ENCODE measurements around the gene NANOGP8. TPM values are rescaled to one million over a fixed set of nuclear protein-coding genes. Genes with fewer than 3 reads are reported as not detected.
"Not testable (repeated sequence)": the region's sequence is repeated elsewhere in the genome, so short reads cannot be mapped to it uniquely, and the experiment has no call there.

NANOGP8 gene, protein sequence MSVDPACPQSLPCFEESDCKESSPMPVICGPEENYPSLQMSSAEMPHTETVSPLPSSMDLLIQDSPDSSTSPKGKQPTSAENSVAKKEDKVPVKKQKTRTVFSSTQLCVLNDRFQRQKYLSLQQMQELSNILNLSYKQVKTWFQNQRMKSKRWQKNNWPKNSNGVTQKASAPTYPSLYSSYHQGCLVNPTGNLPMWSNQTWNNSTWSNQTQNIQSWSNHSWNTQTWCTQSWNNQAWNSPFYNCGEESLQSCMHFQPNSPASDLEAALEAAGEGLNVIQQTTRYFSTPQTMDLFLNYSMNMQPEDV
- not detected for total RNA-seq

DNA sequence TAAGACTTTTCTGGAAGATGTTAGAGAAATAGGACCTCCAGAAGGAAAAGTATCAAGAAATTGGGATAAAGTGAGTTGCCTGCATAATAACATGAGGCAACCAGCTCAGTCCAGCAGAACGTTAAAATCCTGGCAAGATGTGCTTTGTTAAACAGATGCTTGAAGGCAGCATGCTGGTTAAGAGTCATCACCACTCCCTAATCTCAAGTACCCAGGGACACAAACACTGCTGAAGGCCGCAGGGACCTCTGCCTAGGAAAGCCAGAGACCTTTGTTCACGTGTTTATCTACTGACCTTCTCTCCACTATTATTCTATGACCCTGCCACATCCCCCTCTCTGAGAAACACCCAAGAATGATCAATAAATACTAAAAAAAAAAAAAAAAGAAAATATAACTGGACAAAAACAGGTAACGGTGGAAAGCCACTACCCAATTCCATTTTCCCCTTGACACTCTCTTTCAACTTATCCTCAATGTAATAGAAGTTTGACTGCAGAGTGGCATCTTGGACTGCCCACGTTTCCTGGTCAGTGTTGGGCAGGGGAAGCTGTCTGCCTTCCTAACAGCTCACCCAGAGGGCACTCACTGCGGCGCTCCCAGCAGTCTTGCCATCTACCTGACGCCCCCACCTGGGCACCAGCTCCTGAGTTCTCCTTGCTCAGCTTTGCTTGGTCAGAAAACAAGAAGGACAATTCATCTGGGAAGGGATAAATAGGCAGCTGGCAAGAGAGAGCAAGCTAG lies at the start of gene NANOGP8:
NANOGP8 (minus strand) TSS at position 120 of the 744 bp plus-strand sequence. CDS start 185 bp downstream, outside the sequence.
- not testable (repeated sequence) for DNase-seq

DNA sequence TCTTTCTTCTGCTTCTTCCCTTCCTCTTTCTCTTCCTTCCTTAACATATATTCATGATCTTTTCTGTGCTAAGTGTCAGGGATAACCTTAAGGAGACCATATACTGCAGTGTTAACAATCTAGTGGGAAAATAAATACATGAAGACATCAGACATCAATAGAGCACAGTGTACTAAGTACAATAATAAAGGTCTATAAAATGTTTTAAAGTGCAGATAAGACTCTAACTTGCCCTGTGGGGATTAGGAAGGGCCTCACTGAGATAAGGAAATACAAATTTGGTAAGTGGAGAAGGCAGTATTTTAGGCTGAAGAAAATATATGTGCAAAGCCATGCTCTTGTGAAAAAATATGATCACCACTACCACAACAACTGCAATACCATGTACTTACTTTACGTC lies 49.2 kb upstream of the NANOGP8 start:
- DNase-seq, result no peak

DNA sequence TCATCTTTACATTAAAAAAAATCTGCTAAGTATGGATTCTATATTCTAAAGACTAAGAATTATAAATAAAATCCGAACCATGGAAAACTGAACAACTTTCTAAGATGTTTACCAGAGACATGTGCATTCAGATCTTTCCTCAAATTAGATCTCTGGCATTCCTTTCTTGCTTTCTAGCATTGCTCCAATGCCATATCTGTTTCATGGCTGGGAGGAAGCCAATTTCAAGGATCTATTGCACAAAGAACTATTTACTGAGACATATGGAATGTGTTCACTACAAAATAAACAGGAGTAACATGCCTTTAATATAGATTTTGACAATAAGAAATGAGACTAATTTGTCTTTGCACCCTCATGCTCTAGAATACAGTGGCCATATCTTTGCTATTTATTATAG lies 45.1 kb upstream of the NANOGP8 start:
- peak; percentile 16 for DNase-seq

DNA sequence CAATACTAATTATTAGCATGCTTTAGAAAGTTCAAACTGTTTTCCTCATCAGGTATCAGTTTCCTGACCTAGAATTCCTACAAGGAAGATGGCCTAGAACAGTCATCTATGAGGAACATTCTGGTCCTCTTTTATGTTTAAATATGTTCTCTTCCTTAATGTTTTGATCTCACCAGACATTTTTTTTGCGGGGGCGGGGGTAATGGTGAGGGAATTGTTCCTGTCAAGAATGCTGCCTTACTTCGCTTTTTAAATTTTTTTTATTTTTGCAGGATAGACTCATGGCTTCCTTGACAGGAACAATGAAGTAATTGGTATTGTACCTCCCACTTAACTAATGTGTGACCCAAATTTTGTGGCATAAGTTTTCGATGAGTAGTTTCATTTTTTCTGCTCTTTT lies 44.3 kb upstream of the NANOGP8 start:
- no peak for DNase-seq

DNA sequence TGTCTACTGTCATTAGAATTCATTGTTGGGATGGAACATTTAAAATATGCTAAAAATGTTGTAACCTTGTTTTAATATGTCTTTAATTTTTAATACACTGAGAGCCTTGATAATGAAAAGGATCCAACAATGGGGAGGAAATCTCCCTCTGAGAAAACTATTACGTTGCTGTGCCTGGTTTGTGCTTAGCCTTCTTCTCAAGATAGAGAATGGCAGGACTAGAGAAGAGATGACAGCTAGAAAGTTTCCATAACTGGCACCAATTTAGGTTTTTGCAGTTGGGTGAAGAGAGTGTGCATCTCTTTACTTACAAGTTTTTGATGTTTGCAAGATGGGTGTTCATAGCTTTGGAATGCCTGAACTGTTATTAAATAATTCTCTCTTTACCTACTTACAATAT lies 42.6 kb upstream of the NANOGP8 start:
- no peak for DNase-seq

DNA sequence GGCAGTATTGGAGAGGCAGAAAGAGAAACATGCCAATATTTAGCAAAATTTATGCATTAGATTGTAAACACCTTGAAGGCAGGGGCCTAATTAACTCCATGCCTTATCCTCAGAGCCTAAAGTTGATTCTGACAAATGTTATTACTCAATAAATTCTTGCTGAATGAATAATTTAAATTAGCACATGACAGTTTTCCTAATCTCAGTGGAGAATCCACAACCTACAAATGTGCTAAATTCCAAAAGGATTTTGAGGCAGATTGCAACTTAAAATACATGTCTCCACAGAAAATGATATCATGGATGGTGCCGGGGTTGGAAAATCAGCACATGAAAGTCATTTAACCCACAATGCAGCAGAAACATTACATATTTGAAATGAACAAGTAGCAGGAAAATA lies 41.1 kb upstream of the NANOGP8 start:
- no peak for DNase-seq

DNA sequence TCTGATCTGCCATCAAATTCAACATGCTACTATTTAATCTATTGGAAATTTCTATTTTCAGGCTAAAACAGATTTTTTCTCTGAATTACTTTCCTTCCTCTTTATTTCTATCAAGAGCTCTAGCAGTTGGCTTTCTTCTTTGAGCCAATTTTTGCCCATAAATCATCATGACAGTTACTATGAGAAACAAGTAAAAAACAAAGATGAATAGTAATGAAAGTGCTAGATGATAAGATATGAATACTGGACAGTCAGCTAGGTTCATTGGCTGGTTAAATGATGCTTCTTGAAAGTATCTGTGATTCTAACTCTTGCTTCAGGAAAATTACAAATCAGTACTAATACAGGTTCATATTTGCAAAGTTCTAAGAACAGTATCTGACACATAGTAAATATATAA lies 38.6 kb upstream of the NANOGP8 start:
- no peak for DNase-seq

DNA sequence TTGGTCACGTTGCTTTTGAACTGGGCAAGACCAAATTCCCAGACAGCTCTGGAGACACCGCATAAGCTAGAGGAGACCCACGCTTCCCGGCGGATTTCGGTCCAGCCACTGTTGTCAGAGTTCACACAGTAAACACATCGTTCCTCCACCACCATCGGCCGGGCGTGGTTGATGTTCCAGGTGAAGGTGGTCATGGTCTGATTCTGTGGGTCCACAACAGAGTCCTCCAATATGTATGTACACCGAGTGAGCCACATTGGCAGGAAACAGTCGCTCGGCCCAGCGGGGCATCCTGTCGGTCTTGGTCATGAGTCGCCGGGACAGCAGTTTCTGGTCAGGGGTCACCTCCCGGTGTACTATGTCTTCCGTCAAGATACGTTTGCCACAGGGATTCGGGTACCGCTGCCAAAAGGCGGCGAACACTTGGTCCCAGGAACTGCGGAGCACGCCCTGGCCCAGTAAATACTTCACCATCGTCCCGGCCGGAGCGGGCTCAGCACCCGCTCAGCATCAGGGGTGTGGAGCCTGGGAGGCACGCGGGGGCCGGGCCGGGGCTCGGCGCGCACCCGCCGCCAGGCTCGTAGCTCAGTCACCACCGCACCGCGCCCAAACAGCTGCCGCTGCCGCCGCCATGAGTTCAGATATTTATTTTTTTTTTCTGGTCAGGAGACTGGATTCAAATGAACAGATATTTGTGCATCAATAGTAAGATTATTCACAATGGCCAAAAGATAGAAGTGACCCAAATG lies 36.7 kb upstream of the NANOGP8 start:
- no peak for DNase-seq

DNA sequence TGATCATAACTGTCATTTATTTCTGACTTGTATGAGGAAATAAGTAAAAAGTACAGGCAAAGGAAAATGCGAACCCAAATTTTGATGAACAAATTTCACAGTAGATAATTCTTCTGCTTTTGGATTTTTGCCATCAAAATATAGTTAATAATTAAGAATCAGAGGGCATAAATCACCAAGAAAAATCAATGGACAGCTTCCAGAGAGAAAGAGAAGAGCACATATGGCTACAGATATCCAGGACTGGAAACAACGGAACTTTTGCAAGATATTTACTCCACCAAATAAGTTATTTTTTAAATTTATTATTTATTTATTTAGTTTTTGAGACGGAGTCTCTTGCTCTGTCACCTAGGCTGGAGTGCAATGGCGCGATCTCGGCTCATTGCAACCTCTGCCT lies 35.1 kb upstream of the NANOGP8 start:
- DNase-seq, result no peak

DNA sequence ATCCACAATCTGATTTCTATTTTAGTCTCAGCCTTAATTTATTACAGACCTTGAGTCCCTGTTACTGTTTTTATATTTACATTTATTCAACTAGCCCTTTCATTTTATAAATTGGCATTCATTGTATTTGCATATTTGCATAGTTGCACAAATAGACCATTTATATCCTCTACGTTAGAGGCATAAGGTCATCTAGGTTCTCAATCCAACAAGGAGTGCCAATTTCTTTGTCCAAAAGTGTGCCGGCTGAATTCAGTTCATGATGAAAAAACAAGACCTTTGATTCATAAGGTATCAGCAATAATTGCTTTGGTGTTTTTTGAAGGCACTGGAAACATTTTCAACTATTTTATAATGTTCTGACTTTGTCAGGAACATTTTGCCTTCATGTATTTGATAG lies 33.9 kb upstream of the NANOGP8 start:
- DNase-seq, result no peak

DNA sequence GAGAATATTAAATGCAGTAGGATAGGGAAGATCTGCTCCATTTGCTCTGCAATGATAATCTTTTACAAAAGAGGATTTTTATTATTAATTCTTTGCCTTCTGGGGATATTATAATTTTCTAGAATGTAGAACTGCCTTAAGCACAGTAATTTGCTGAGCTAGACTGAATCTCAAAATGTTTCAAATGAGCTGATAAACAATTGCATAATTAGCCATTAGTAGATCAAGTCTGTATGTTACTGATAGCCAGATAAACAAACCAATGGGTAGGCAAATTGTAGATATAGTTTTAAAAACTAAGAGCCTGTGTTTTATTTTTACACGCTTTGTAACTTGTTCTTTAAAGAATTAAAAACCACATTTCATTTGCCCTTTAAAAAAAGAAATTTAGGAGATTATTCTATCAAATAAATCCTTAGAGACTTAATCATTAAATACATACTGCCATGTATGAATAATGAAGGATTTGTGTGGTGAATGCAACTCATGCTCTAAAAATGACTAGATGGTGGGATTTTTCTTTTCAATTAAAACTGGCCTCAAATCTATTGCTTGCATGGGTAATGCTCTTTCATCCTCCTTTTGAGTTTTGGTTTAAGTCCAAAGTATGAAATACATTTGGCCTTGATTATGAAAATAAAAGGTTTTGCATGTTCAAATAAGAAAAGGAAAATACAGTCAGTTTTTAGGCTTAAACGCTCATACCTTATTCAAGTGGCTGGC lies 32.6 kb upstream of the NANOGP8 start:
- DNase-seq, result peak; percentile 9

DNA sequence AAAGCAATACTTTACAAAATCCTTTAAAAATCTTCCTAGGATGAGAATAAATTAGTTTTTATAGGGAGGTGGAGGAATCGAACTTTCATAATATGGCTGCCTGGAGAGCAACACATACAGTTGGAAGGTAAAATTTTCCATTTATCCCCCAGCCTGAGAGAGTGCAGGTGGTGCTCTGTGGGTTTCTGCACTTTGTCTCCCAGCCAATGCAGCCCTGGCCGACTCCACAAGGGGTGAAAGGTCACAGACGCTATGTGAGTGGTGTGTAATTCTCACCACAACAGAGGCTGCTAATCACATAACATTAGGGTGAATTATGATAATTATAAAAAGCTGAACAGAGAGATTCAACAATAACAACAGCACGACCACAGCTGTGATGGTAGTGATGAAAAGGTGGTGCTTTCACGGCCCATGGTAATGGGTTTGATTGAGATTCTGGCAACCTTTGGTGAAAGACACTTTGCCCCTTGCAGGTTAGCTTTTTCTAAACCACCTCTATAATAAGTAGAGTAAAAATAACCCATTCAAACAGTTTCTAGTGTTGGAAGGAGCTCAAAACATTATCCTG lies 30.1 kb upstream of the NANOGP8 start:
- DNase-seq, result peak; percentile 9

DNA sequence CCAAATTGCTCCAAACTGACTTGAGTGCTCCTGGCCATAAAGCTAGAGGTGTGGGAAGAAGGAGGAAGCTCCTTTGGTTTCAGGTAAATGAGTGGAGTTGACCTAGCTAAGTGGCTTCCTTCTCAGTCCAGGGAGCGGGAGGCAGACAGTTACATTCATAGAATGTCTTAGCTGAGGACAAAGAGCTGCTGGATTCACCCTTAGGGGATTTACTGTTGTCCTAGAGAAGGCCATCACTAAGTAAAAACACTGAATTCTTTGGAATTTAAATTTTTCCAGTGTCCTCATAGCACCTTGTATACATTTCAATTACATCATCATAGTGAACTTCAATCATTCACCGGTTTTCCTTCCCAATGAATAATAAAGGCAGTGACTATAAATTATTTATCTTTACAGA lies 27.3 kb upstream of the NANOGP8 start:
- DNase-seq, result no peak

DNA sequence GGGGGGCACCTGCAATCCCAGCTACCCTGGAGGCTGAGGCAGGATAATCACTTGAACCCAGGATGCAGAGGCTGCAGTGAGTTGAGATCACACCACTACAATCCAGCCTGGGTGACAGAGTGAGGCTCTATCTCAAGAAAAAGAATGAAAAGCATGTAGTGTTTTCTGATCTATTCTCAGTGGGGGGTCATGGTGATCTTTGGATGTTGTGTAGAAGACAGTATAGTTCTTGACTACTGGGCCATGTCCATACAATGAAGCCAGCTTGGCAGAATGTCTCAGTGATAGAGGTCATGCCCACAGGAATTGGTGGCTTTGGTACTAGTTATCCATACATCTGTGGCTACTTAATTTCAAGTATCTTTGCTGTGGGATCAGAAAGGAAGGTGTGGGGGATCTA lies 26.8 kb upstream of the NANOGP8 start:
- DNase-seq, result no peak

DNA sequence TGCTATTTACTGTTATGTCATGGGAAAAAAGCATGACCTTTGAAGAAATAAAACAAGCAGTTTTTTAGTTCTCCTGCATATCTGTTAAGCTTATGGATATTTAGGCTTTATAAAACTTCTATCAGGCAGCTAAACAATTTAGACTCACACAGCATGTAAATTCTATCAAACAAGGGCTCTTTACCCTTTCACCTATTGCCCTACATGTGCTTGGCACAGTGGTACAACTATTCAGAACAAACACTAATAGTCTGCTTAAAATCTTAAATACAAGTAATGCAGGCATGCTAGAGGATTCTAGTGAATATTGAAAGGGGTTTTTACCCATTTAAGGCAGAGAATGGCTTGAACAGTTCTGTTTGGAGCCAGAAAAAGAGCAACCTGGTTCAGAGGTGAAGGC lies 23.4 kb upstream of the NANOGP8 start:
- no peak for DNase-seq

DNA sequence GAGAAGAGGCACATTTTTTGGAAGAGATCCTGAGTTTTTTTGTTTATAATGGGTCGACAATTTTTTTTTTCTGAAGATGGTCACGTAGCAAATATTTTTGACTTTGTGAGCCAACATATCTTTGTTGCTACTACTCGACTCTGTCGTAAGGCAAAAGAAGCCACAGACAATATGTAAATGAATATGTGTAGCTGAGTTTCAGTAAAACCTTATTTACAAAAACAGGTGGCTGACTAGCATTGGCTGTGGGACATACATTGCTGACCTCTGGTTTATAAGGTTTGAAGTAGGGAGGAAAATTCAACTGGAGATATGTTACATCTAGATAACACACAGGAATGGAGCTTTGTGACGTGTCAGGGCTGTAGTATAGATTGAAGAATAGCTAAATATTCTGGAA lies 22.5 kb upstream of the NANOGP8 start:
- no peak for DNase-seq

DNA sequence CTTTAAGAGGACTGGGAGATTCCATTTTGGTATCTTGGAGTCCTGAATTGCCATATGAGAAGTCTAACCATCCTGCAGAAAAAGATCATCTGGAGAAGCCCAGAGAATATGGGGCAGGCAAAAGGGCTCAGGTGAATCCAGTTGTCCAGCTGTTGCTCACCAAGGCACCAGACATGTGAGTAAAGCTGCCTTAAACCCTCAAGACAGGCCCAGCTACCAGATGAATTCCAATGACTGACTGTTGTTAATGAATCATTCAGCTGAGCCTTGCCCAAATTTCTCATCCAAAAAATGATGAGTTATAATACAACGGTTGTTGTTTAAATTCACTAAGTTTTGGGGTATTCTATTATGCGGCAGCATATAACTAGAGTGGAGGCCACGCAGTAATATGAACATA lies 22.0 kb upstream of the NANOGP8 start:
- DNase-seq, result no peak

DNA sequence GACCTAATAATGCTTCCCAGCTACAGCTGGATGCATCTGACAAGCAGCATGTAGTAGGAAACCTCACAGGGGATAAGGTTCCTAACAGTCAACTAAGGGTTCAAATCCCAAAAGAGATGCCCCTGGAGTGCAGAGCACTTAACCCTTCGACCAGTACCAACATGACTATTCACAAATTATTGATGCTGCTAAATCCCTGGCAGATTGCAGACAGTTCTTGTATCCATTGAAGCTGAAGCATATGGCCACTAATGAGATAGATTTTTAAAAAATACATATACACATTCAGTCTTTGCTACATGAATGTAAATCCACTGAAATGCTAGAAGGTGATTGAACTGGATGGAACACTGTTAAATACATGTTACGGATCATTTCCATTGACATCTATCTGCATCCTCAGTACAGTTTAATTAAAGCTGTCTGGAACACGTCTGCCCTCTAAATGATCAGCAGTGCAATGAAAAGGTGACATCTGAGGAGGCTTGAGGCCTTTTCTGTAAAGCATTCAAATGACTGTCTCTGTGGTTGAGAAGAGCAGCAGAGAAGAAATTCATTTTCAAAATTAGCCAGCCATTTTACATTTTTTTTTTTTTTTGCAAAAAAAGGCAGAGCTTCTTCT lies 19.5 kb upstream of the NANOGP8 start:
- no peak for DNase-seq

DNA sequence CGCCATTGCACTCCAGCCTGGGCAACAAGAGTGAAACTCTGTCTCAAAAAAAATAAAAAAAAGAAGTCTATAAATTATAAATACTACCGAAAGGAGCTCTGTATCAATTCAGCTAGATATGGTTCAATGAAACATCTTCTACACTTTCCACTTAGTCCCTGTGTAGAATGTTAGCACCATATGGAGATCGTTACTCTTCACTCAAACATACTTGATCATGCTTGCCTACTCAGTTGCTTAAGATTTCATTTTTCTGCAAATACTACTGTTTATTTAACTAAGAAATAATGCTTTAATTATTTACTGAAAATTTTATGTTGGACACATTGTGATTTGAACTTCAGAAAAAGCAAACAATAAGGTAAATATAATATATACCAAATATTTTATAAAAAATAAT lies 17.1 kb upstream of the NANOGP8 start:
- DNase-seq, result no peak

DNA sequence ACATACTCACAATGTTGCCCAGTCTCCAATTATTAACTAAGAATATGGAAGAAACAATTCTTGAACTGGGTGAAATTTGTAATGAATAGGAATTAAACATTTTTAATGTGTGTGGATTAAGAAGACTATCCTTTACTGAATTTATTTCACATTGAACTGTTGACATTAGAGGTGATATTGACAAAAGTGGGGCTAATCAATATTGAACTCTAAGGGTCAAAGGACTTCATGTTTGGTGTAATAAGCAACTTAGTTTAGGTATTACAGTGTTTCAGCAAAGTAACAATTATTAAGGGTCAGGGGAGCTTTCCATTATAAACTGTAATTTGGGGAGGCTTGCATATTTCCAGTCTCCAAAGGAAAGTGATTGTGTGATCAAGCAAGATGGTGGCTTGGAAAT lies 16.2 kb upstream of the NANOGP8 start:
- no peak for DNase-seq

DNA sequence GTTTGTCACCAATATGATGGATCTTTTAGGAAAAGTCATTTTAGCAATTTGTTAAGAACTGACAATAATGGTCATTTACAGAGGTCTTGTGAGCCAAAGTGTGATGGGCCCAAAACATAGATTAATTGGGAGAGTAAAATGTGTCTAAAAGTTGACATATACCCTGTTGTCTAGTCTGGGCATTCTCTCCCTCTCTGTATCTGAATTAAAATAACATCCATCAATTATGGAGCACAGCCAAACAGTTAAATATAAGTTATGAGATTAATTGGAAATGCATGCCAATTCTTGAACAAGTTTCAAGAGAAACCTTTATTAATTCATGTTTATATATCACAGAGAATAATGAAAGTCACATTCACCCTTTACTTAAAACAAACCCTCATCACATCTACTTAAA lies 13.6 kb upstream of the NANOGP8 start:
- no peak for DNase-seq

DNA sequence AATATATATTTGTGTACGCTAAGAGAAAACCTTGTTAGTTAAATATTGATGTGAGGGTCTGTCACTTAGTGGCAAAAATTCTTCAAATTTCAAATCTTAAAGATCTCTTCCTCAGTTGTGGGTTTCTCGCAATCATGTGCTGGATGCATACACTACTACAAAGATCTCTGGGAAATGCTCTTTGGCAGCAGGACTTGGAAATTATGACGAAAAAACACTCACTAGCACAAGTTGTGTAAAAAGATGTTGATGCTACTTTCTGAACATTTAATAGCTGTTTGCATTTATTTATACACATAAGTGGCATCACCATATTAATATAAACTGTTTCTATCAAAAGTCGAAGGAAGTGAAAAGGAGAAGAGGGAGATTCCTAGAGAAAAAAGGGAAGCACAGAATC lies 10.8 kb upstream of the NANOGP8 start:
- no peak for DNase-seq

All from tongue (tissue), 2 donors.